ENCODE results near the gene CMIP. TPM values are rescaled to one million over a fixed set of nuclear protein-coding genes. Genes with fewer than 3 reads are reported as not detected.

The CMIP gene
- total and polyA plus RNA-seq, 10 of the 15 experiments (the other 5 are each of a cell fraction or from before 2014, with no cell fraction given), result 1.2 to 43.2 (median 4.4) TPM

- TF ChIP-seq GABPA (IDR thresholded peaks at IDR 0.05; ENCODE audit: low read depth), result no peak
- no peak for TF ChIP-seq PRDM15 (CRISPR knock-in tag; IDR thresholded peaks at IDR 0.05)
- TF ChIP-seq NR2C2 (IDR thresholded peaks at IDR 0.05; ENCODE audit: borderline replicate concordance, control insufficient read depth, insufficient read length, low read depth), result no peak
- TF ChIP-seq RB1 (IDR thresholded peaks at IDR 0.05; ENCODE audit: borderline replicate concordance), result no peak
- no peak for TF ChIP-seq ZZZ3 (IDR thresholded peaks at IDR 0.05; ENCODE audit: control insufficient read depth, insufficient read length, low read depth)
- TF ChIP-seq CREM (IDR thresholded peaks at IDR 0.05; ENCODE audit: low read depth), result no peak
- no peak for TF ChIP-seq POLR2AphosphoS5 (IDR thresholded peaks at IDR 0.05; ENCODE audit: low read length)
- no peak for TF ChIP-seq ATF7 (IDR thresholded peaks at IDR 0.05; ENCODE audit: low read depth)
- no peak for TF ChIP-seq E2F4 (IDR thresholded peaks at IDR 0.05; ENCODE audit: low read depth, low read length)
- no peak for TF ChIP-seq SP1 (IDR thresholded peaks at IDR 0.05; ENCODE audit: low read depth, low read length)
- TF ChIP-seq BRCA1 (IDR thresholded peaks at IDR 0.05; ENCODE audit: low read depth, low read length), result no peak
- TF ChIP-seq CHD1 (IDR thresholded peaks at IDR 0.05; ENCODE audit: low read depth, low read length), result no peak
- no peak for TF ChIP-seq GATAD2B (conservative IDR thresholded peaks at IDR 0.05; ENCODE audit: low read depth)
- no peak for TF ChIP-seq E2F8 (IDR thresholded peaks at IDR 0.05; ENCODE audit: low read depth, partially characterized antibody)
- TF ChIP-seq TARDBP (IDR thresholded peaks at IDR 0.05; ENCODE audit: borderline replicate concordance), result no peak
- TF ChIP-seq BACH1 (IDR thresholded peaks at IDR 0.05; ENCODE audit: borderline replicate concordance), result no peak
- intact Hi-C loops (cut with micrococcal nuclease; ENCODE audit: unreplicated experiment) (loop anchor here (5.0 kb wide), 1 partner anchor 117 kb away; no protein-coding TSS in a partner anchor), in situ Hi-C loops (cut with MboI) (loop anchor here (5.0 kb wide), 1 partner anchor 107 kb away; no protein-coding TSS in a partner anchor)
- Histone ChIP-seq H3K4me3 (no peak overlapping the region), H3K4me2 (ENCODE audit: control insufficient read depth, insufficient read depth) (no peak overlapping the region), H3K4me1 (ENCODE audit: control insufficient read depth, insufficient read depth, low read length) (peaks cover 19% of the 10 kb centered on the region), H3K27me3 (replicated peaks in 1 of 2; ENCODE audit: control insufficient read depth in 2 of 2, insufficient read depth in 2 of 2, low read length in 1 of 2) (no peaks in the 10 kb centered on the region), H3K36me3 (ENCODE audit: control insufficient read depth in 2 of 2, insufficient read depth in 2 of 2, low read length in 1 of 2) (peaks cover 7 to 23% of the 10 kb centered on the region in 2 experiments; a peak in 3 of 4 replicates), H3K9me3 (replicated peaks; ENCODE audit: control insufficient read depth, insufficient read depth, low read length) (no peaks in the 10 kb centered on the region), H2AFZ (ENCODE audit: control insufficient read depth, low read depth, low read length) (no peak overlapping the region), H3K9ac (ENCODE audit: control insufficient read depth, insufficient read depth, low read length) (no peak overlapping the region), H3K79me2 (ENCODE audit: control insufficient read depth, insufficient read depth, low read length) (peaks cover under 1% of the 10 kb centered on the region; the same call in 1 of the 2 replicates), H4K20me1 (ENCODE audit: control insufficient read depth, insufficient read depth) (no peaks in the 10 kb centered on the region), H3K27ac (ENCODE audit: control insufficient read depth, insufficient read depth) (no peak overlapping the region)
- ATAC-seq (no peak), DNase-seq (ENCODE audit: low read depth, low spot score) (no peak), FAIRE-seq (no peak)
- RAD21 ChIA-PET (ENCODE audit: unreplicated experiment), result interaction anchor here (1.4 to 2.4 kb wide), 2 partner anchors 103 to 217 kb away, joined by 3 to 16 read pairs; no protein-coding TSS in a partner anchor
- CTCF ChIA-PET, result interaction anchor here (1.1 to 6.2 kb wide), 5 partner anchors 8 to 255 kb away, joined by 3 to 57 read pairs (median 9); no protein-coding TSS in a partner anchor
- WGBS (ENCODE audit: insufficient coverage, insufficient replicate concordance, low lambda C conversion rate, missing lambda C conversion rate), result 93% methylated on average over 9 of the region's 9 CpGs
- POLR2A ChIA-PET, result no interaction called here
- SMC1A ChIA-PET (ENCODE audit: uncharacterized antibody, unreplicated experiment), result interaction anchor here (0.9 to 3.2 kb wide), 7 partner anchors 17 to 255 kb away, joined by 3 to 23 read pairs (median 4); no protein-coding TSS in a partner anchor
- no TSS peak for BruUV-seq (replicated peaks)
These were observed 176.2 kb downstream of the CMIP start for GRCh38 chr16:81620796-81621195.

Measured in GM12878 (cell line).